DMS114 treated with DMSO at 0.1 percent for 48 hours (cell line): ENCODE data around the gene RAMACL.

ENCODE experiments used
- DNase-seq: peaks from one replicate; lab custom pipeline; 2025; ENCODE audit not compliant: unreplicated experiment; lab: John Stamatoyannopoulos, UW

The RAMACL gene

GRCh38 chr6:166533205-166533824 lies 53.2 kb downstream of the RAMACL start:
- no peak for DNase-seq
